ENCODE results near the gene HAUS1. TPM values are rescaled to one million over a fixed set of nuclear protein-coding genes. Genes with fewer than 3 reads are reported as not detected.
"Not testable (repeated sequence)": the region's sequence is repeated elsewhere in the genome, so short reads cannot be mapped to it uniquely, and the experiment has no call there.

The HAUS1 gene
- total RNA-seq, 2 experiments from 2014 or later, result 57.4 to 59.2 TPM

- DNase-seq (peak; percentile 74), ATAC-seq (peak; percentile 80)
- no peaks in the 10 kb centered on the region for H3K9me3 Mint-ChIP-seq (ENCODE audit: low read depth)
- H3K4me3 Mint-ChIP-seq, result peak within 1 kb of the TSS; percentile 72
- CTCF ChIA-PET, result interaction anchor here (3.3 to 5.3 kb wide), 3 partner anchors 17 to 406 kb away, joined by 30 to 50 read pairs (median 44); no protein-coding TSS in a partner anchor
- H3K4me1 Mint-ChIP-seq, result peaks cover 32% of the 10 kb centered on the region
- peaks cover 3% of the 10 kb centered on the region for H3K36me3 Mint-ChIP-seq
- H3K27me3 Mint-ChIP-seq, result peaks cover 6% of the 10 kb centered on the region
- no peak within 1 kb of the TSS for H3K27ac Mint-ChIP-seq
Observed at GRCh38 chr18:46071653-46072375, 32.4 kb upstream of the HAUS1 start, which contains the start of gene PSTPIP2. TSS of gene PSTPIP2 (minus strand) at chr18:46072260. CDS start at chr18:46072188, 72 bp downstream.

GRCh38 chr18:46072376-46072867, 31.8 kb upstream of the HAUS1 start:
- CTCF ChIA-PET, result interaction anchor here (1.0 to 5.3 kb wide), 15 partner anchors 11 to 410 kb away, joined by 3 to 50 read pairs (median 7); no protein-coding TSS in a partner anchor
- H3K27ac Mint-ChIP-seq, result no peak overlapping the region
- no peaks in the 10 kb centered on the region for H3K9me3 Mint-ChIP-seq (ENCODE audit: low read depth)
- peaks cover 6% of the 10 kb centered on the region for H3K27me3 Mint-ChIP-seq
- peak overlapping the region; percentile 39 for H3K4me3 Mint-ChIP-seq
- H3K36me3 Mint-ChIP-seq, result peaks cover 3% of the 10 kb centered on the region
- ATAC-seq (no peak), DNase-seq (peak; percentile 39)
- H3K4me1 Mint-ChIP-seq, result peaks cover 32% of the 10 kb centered on the region

- CTCF ChIA-PET, result interaction anchor here (1.0 to 5.3 kb wide), 36 partner anchors 10 to 410 kb away, joined by 3 to 50 read pairs (median 5); no protein-coding TSS in a partner anchor
- H3K9me3 Mint-ChIP-seq (ENCODE audit: low read depth), result no peaks in the 10 kb centered on the region
- peak overlapping the region; percentile 39 for H3K4me3 Mint-ChIP-seq
- no peak overlapping the region for H3K27ac Mint-ChIP-seq
- peak; percentile 31 for DNase-seq
- ATAC-seq, result no peak
- peaks cover 30% of the 10 kb centered on the region for H3K4me1 Mint-ChIP-seq
- peaks cover 2% of the 10 kb centered on the region for H3K36me3 Mint-ChIP-seq
- peaks cover 6% of the 10 kb centered on the region for H3K27me3 Mint-ChIP-seq
Observed at GRCh38 chr18:46072959-46073358, 31.2 kb upstream of the HAUS1 start.

GRCh38 chr18:46073474-46074331, 30.5 kb upstream of the HAUS1 start:
- Mint-ChIP-seq H3K9me3 (ENCODE audit: low read depth) (no peaks in the 10 kb centered on the region), H3K36me3 (peaks cover 2% of the 10 kb centered on the region), H3K4me3 (no peak overlapping the region), H3K4me1 (peaks cover 29% of the 10 kb centered on the region), H3K27me3 (peaks cover 6% of the 10 kb centered on the region), H3K27ac (peak overlapping the region; percentile 33)
- ATAC-seq (peak; percentile 58), DNase-seq (peak; percentile 59)
- CTCF ChIA-PET, result interaction anchor here (0.6 to 5.3 kb wide), 53 partner anchors 9 to 411 kb away, joined by 3 to 50 read pairs (median 5); partner anchors contain the start of gene ATP5F1A

- ATAC-seq (no peak), DNase-seq (no peak)
- H3K9me3 Mint-ChIP-seq (ENCODE audit: low read depth), result no peaks in the 10 kb centered on the region
- H3K36me3 Mint-ChIP-seq, result peaks cover 34% of the 10 kb centered on the region
- CTCF ChIA-PET, result no interaction called here
- H3K27ac Mint-ChIP-seq, result no peak overlapping the region
- no peaks in the 10 kb centered on the region for H3K27me3 Mint-ChIP-seq
- no peaks in the 10 kb centered on the region for H3K4me1 Mint-ChIP-seq
- no peak overlapping the region for H3K4me3 Mint-ChIP-seq
Observed at GRCh38 chr18:46079336-46079735, 24.8 kb upstream of the HAUS1 start.

DNA sequence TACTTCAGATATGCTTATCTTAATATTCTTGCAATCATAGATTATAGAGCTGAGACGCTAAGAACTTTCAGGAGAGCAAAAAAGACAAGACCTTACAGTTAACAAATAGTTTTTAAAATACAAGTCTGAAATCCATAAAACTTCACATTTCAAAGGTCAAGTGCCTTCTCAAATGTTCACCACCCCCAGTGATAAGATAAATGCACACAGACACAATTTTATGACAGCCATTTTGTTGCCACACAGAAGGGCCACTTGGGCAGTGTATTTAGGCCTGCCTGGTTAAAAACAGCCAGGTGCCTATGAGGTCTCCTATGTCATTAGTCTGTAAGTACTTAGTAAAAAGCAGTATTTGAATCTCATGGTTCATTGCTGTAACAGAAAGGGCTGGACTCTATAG, 24.0 kb upstream of the HAUS1 start:
- CTCF ChIA-PET, result no interaction called here

GRCh38 chr18:46084431-46084830, 19.8 kb upstream of the HAUS1 start:
- DNase-seq (peak; percentile 19), ATAC-seq (no peak)
- H3K36me3 Mint-ChIP-seq, result peaks cover 74% of the 10 kb centered on the region
- H3K4me1 Mint-ChIP-seq, result peaks cover 13% of the 10 kb centered on the region
- H3K27ac Mint-ChIP-seq, result no peak overlapping the region
- H3K4me3 Mint-ChIP-seq, result no peak overlapping the region
- H3K9me3 Mint-ChIP-seq (ENCODE audit: low read depth), result no peaks in the 10 kb centered on the region
- CTCF ChIA-PET, result no interaction called here
- no peaks in the 10 kb centered on the region for H3K27me3 Mint-ChIP-seq

More for the DNA sequence above, 24.0 kb upstream of the HAUS1 start:
- ATAC-seq (no peak), DNase-seq (no peak)
- Mint-ChIP-seq H3K9me3 (ENCODE audit: low read depth) (no peaks in the 10 kb centered on the region), H3K27me3 (no peaks in the 10 kb centered on the region), H3K4me3 (no peak overlapping the region), H3K27ac (no peak overlapping the region), H3K4me1 (no peaks in the 10 kb centered on the region), H3K36me3 (peaks cover 39% of the 10 kb centered on the region)

DNA sequence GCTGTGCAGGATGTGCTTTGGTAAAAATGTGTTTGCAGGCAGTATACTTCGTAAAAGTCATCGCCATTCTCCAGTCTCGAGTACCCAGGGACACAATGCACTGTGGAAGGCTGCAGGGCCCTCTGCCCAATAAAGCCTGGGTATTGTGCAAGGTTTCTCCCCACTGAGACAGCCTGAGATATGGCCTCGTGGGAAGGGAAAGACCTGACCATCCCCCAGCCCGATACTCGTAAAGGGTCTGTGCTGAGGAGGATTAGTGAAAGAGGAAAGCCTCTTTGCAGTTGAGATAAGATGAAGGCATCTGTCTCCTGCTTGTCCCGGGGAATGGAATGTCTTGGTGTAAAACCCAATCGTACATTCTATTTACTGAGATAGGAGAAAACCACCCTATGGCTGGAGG, 15.7 kb upstream of the HAUS1 start:
- ATAC-seq; H3K4me3 Mint-ChIP-seq; H3K27ac Mint-ChIP-seq; DNase-seq; H3K27me3 Mint-ChIP-seq; H3K9me3 Mint-ChIP-seq (ENCODE audit: low read depth): not testable (repeated sequence)
- CTCF ChIA-PET, result interaction anchor here (1.1 kb wide), 1 partner anchor 9 kb away, joined by 4 read pairs; no protein-coding TSS in a partner anchor
- Mint-ChIP-seq H3K4me1 (peaks cover 26% of the 10 kb centered on the region), H3K36me3 (peaks cover 77% of the 10 kb centered on the region)

GRCh38 chr18:46095532-46095931, 8.7 kb upstream of the HAUS1 start:
- CTCF ChIA-PET, result interaction anchor here (0.6 to 1.2 kb wide), 2 partner anchors 22 to 475 kb away, joined by 3 to 4 read pairs; no protein-coding TSS in a partner anchor

DNA sequence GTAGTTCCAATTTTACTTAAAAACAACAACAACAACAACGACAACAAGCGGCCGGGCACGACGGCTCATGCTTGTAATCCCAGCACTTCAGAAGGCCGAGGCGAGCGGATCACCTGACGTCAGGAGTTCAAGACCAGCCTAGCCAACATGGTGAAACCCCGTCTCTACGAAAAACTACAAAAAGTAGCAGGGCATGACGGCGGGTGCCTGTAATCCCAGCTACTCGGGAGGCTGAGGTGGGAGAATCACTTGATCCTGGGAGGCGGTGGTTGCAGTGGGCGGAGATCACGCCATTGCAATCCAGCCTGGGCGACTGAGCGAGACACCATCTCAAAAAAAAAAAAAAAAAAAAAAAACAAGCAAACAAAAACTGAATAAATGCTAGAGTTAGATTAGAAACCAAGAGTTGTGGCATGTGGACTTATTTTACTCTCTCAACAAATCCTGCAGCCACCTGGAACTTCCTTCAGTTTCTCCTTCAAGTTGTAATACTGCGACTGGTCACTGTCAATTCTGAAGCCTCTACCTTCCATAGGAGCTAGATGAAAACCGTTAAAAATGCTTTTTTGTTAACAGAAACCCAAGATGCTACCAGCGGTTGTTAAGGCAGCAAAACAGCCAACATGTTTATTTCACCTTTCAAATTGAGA, 7.4 kb upstream of the HAUS1 start:
- CTCF ChIA-PET, result interaction anchor here (0.7 to 1.5 kb wide), 5 partner anchors 9 to 561 kb away, joined by 3 to 6 read pairs (median 4); no protein-coding TSS in a partner anchor
- peak overlapping the region; percentile 95 for H3K4me3 Mint-ChIP-seq
- ATAC-seq (no peak), DNase-seq (peak; percentile 54)
- peaks cover 26% of the 10 kb centered on the region for H3K4me1 Mint-ChIP-seq
- H3K27me3 Mint-ChIP-seq, result no peaks in the 10 kb centered on the region
- H3K9me3 Mint-ChIP-seq (ENCODE audit: low read depth), result no peaks in the 10 kb centered on the region
- H3K36me3 Mint-ChIP-seq, result peaks cover 21% of the 10 kb centered on the region
- peak overlapping the region; percentile 99 for H3K27ac Mint-ChIP-seq

More at GRCh38 chr18:46095532-46095931, 8.7 kb upstream of the HAUS1 start:
- no peak for DNase-seq
- Mint-ChIP-seq H3K27me3 (no peaks in the 10 kb centered on the region), H3K4me3 (peak overlapping the region; percentile 95), H3K9me3 (ENCODE audit: low read depth) (no peaks in the 10 kb centered on the region), H3K36me3 (peaks cover 33% of the 10 kb centered on the region), H3K27ac (no peak overlapping the region), H3K4me1 (peaks cover 35% of the 10 kb centered on the region)
- no peak for ATAC-seq

- ATAC-seq (peak; percentile 8), DNase-seq (no peak)
- no peaks in the 10 kb centered on the region for H3K27me3 Mint-ChIP-seq
- H3K27ac Mint-ChIP-seq, result peak overlapping the region; percentile 99
- H3K4me3 Mint-ChIP-seq, result peak overlapping the region; percentile 95
- CTCF ChIA-PET, result interaction anchor here (0.9 to 2.1 kb wide), 5 partner anchors 10 to 561 kb away, joined by 3 to 12 read pairs (median 5); a partner anchor contains a TSS
- H3K9me3 Mint-ChIP-seq (ENCODE audit: low read depth), result no peaks in the 10 kb centered on the region
- H3K4me1 Mint-ChIP-seq, result peaks cover 26% of the 10 kb centered on the region
- H3K36me3 Mint-ChIP-seq, result peaks cover 18% of the 10 kb centered on the region
Observed at GRCh38 chr18:46097431-46097800, 6.8 kb upstream of the HAUS1 start.

- H3K27me3 Mint-ChIP-seq, result no peaks in the 10 kb centered on the region
- CTCF ChIA-PET, result interaction anchor here (0.9 to 2.1 kb wide), 8 partner anchors 8 to 560 kb away, joined by 3 to 12 read pairs (median 4); a partner anchor contains a TSS
- peaks cover 26% of the 10 kb centered on the region for H3K4me1 Mint-ChIP-seq
- H3K27ac Mint-ChIP-seq, result peak within 1 kb of the TSS; percentile 99
- H3K4me3 Mint-ChIP-seq, result peak within 1 kb of the TSS; percentile 95
- H3K36me3 Mint-ChIP-seq, result peaks cover 16% of the 10 kb centered on the region
- ATAC-seq (peak; percentile 86), DNase-seq (peak; percentile 90)
- no peaks in the 10 kb centered on the region for H3K9me3 Mint-ChIP-seq (ENCODE audit: low read depth)
Observed at GRCh38 chr18:46097801-46098615, 6.2 kb upstream of the HAUS1 start, which contains the start of gene ATP5F1A. TSS of gene ATP5F1A (minus strand) at chr18:46098296. CDS start at chr18:46098231, 65 bp downstream.

All from activated CD8-positive, alpha-beta memory T cell treated with anti-CD3 and anti-CD28 coated beads, Interleukin-2, amount 10 ng/mL, durations not matched to agents 7 days and 5 days (primary cell).